GM23338 (cell line): Measurements from ENCODE around the gene GRIA3. TPM values are rescaled to one million over a fixed set of nuclear protein-coding genes. Genes with fewer than 3 reads are reported as not detected.

Source experiments
- ATAC-seq: fragments of 200-7000 bp; cut with Tn5 transposase; 3 replicates; pipeline ENCODE4 v1.9.1; 2020
- DNase-seq: peaks from one replicate; pipeline ENCODE4 v3.0.0-alpha.2; 2015; ENCODE audit warnings: low spot score
- H2AFZ ChIP-seq: fragments of 200-600 bp; sonication (generic); 2 replicates; pipeline ENCODE4 v1.8.0; 2016; ENCODE audit warnings: antibody characterized with exemption, mild to moderate bottlenecking, moderate library complexity
- H3F3A ChIP-seq: fragments of 200-600 bp; sonication (generic); replicated peaks from 2 replicates; pipeline ENCODE4 v1.8.0; 2017; ENCODE audit warnings: antibody characterized with exemption, mixed run types, low read depth
- H3K27ac ChIP-seq: fragments of 200-600 bp; sonication (generic); 2 replicates; pipeline ENCODE4 v1.6.1; 2016; ENCODE audit warnings: low read depth
- H3K27me3 ChIP-seq: fragments of 200-600 bp; sonication (generic); 2 replicates; pipeline ENCODE4 v1.8.0; 2016; ENCODE audit warnings: mild to moderate bottlenecking, mixed run types, moderate library complexity; ENCODE audit not compliant: insufficient read depth
- H3K36me3 ChIP-seq: fragments of 200-600 bp; sonication (generic); 2 replicates; pipeline ENCODE4 v1.8.0; 2016; ENCODE audit warnings: mild to moderate bottlenecking; ENCODE audit not compliant: insufficient read depth
- H3K4me1 ChIP-seq: fragments of 200-600 bp; sonication (generic); 2 replicates; pipeline ENCODE4 v1.8.0; 2016; ENCODE audit warnings: mild to moderate bottlenecking, moderate library complexity; ENCODE audit not compliant: insufficient read depth
- H3K4me2 ChIP-seq: fragments of 200-600 bp; sonication (generic); 2 replicates; pipeline ENCODE4 v1.7.1; 2017; ENCODE audit warnings: mixed run types
- H3K4me3 ChIP-seq: fragments of 200-600 bp; sonication (generic); 2 replicates; pipeline ENCODE4 v1.6.1; 2016; ENCODE audit warnings: mixed run types
- H3K79me2 ChIP-seq: fragments of 200-600 bp; sonication (generic); replicated peaks from 2 replicates; pipeline ENCODE4 v1.8.0; 2017; ENCODE audit warnings: mild to moderate bottlenecking; ENCODE audit not compliant: insufficient read depth
- H3K9me2 ChIP-seq: fragments of 200-600 bp; sonication (generic); 2 replicates; pipeline ENCODE4 v1.8.0; 2017; ENCODE audit not compliant: insufficient read depth
- H4K20me1 ChIP-seq: fragments of 200-600 bp; sonication (generic); replicated peaks from 2 replicates; pipeline ENCODE4 v1.8.0; 2017; ENCODE audit warnings: mild to moderate bottlenecking; ENCODE audit not compliant: insufficient read depth
- H3K27ac Mint-ChIP-seq: 2 replicates; pipeline ENCODE4 v1.8.0; 2020; ENCODE audit warnings: inconsistent platforms, mild to moderate bottlenecking, moderate library complexity, mixed read lengths
- H3K27me3 Mint-ChIP-seq: 3 replicates; pipeline ENCODE4 v1.8.0; 2022; ENCODE audit warnings: low read depth, mild to moderate bottlenecking, moderate library complexity, mixed read lengths, inconsistent platforms; ENCODE audit not compliant: insufficient read depth, poor library complexity
- H3K36me3 Mint-ChIP-seq: 3 replicates; pipeline ENCODE4 v1.8.0; 2021; ENCODE audit warnings: low read depth, mild to moderate bottlenecking, inconsistent platforms, moderate library complexity, mixed read lengths
- H3K4me1 Mint-ChIP-seq: 3 replicates; pipeline ENCODE4 v1.8.0; 2020; ENCODE audit warnings: mild to moderate bottlenecking, inconsistent platforms, mixed read lengths
- H3K4me3 Mint-ChIP-seq: 3 replicates; pipeline ENCODE4 v1.8.0; 2021; ENCODE audit warnings: moderate library complexity, mild to moderate bottlenecking, inconsistent platforms, mixed read lengths
- H3K9me3 Mint-ChIP-seq: 3 replicates; pipeline ENCODE4 v1.8.0; 2020; ENCODE audit warnings: moderate library complexity, mild to moderate bottlenecking, inconsistent platforms, mixed read lengths
- CREB1 ChIP-seq: fragments of 250-450 bp; sonication (Bioruptor Pico); IDR thresholded peaks from 2 replicates; pipeline ENCODE4 v1.5.0; 2020; ENCODE audit warnings: low read depth, mild to moderate bottlenecking, moderate library complexity
- EZH2 ChIP-seq: fragments of 200-600 bp; sonication (generic); IDR thresholded peaks from one replicate; pipeline ENCODE4 v1.8.0; 2017; ENCODE audit warnings: antibody characterized with exemption, mild to moderate bottlenecking, low read depth; ENCODE audit not compliant: unreplicated experiment
- EZH2phosphoT487 ChIP-seq: fragments of 200-600 bp; sonication (generic); IDR thresholded peaks from one replicate; pipeline ENCODE4 v1.8.1; 2018; ENCODE audit warnings: antibody characterized with exemption; ENCODE audit not compliant: unreplicated experiment
- NANOG ChIP-seq: IDR thresholded peaks from 2 replicates; pipeline ENCODE4 v1.6.1; 2016; ENCODE audit warnings: antibody characterized with exemption, borderline replicate concordance
- POLR2AphosphoS5 ChIP-seq: IDR thresholded peaks from 2 replicates; pipeline ENCODE4 v1.6.1; 2016; ENCODE audit warnings: antibody characterized with exemption, low read depth
- STAT1 ChIP-seq: IDR thresholded peaks from one replicate; pipeline ENCODE4 v1.6.1; 2016; ENCODE audit warnings: antibody characterized with exemption; ENCODE audit not compliant: unreplicated experiment
- ZNF114 ChIP-seq: fragments of 250-450 bp; sonication (Bioruptor Pico); IDR thresholded peaks from 2 replicates; pipeline ENCODE4 v1.5.0; 2020; ENCODE audit warnings: mild to moderate bottlenecking, moderate library complexity
- ZNF331 ChIP-seq: fragments of 250-450 bp; sonication (Bioruptor Pico); IDR thresholded peaks from 2 replicates; pipeline ENCODE4 v1.5.0; 2020; ENCODE audit warnings: low read depth, mild to moderate bottlenecking, moderate library complexity
- polyA plus RNA-seq: library from polyadenylated mRNA; unstranded; fragments of >200 nt; fragmentation: Nextera tagmentation; extraction: Ambion mirVana; gene quantifications from 2 replicates; pipeline ENCODE4 v1.2.1, GENCODE V29; 2016
- total RNA-seq: library from RNA; depleted of rRNA; stranded (reverse); fragments of >200 nt; shearing (Covaris generic); gene quantifications from 2 replicates; pipeline ENCODE4 v1.2.3, GENCODE V29; 2014
- TF ChIP-seq, protein P1 (sequence below): IDR thresholded peaks from 2 replicates; pipeline ENCODE4 v1.6.1; 2016; ENCODE audit warnings: antibody characterized with exemption
- TF ChIP-seq, protein P2 (sequence below): IDR thresholded peaks from one replicate; pipeline ENCODE4 v1.6.1; 2018; ENCODE audit warnings: antibody characterized with exemption; ENCODE audit not compliant: unreplicated experiment
- TF ChIP-seq, protein P3 (sequence below), 2 experiments: fragments of 200-600 bp in 1 of 2; sonication (generic) in 1 of 2; conservative IDR thresholded peaks; 2 replicates each; pipeline versions ENCODE4 v1.5.1 to v1.6.1; 2016 to 2017; ENCODE audit warnings: antibody characterized with exemption in 2 of 2, low read depth in 2 of 2, mild to moderate bottlenecking in 2 of 2, moderate library complexity in 1 of 2

GRIA3 gene
- total and polyA plus RNA-seq, 2 experiments from 2014 or later = 2.7 to 5.6 TPM

DNA sequence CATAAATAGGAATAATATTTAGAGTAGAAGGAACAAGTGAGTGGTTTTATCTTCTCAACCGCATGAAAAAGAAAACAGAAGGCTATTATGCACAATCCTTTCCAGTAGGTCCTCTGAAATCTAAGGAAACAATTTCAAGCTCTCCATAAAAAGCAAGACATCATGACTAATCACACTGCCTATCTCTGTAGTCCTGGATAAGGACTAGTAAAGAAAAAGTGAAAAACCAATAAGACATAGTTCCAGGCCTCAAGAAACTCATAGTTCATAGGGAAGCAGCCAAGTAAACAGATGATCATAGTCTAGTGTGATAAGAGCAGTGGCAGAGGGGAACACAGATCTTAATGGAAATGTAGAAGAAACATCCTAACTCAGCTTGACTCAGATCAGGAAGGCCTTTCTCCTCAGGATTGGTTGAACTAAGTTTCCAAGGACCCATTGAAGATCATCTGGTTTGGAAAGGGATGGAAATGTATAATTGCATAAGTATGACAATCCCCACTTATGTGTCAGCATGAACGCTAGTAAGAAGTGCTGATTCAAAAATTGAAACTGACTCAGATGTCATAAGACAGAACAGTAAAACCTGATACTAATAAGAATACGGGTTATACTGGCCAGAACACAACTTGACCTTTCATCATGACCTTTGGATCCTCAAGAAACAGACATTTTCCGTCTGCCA is 155.3 kb downstream of the GRIA3 start:
- no peak for TF ChIP-seq EZH2
- no peak for TF ChIP-seq ZNF331 (CRISPR knock-in tag)
- TF ChIP-seq CREB1 (CRISPR knock-in tag) = no peak
- H4K20me1 ChIP-seq = no peaks in the 10 kb centered on the region
- H3K9me2 ChIP-seq = no peaks in the 10 kb centered on the region
- H3K27ac Mint-ChIP-seq = no peak overlapping the region
- H3K4me2 ChIP-seq = no peak overlapping the region
- H3K4me1 ChIP-seq = 0 out of 2 replicates have a peak, but pooled peaks cover 3% of the 10 kb centered on the region
- H3K4me1 Mint-ChIP-seq = peaks cover 20% of the 10 kb centered on the region; the same call in 2 of the 3 replicates
- no peak overlapping the region for H3K27ac ChIP-seq
- H3F3A ChIP-seq = no peaks in the 10 kb centered on the region
- ATAC-seq (no peak), DNase-seq (no peak)
- no peak overlapping the region for H3K4me3 ChIP-seq
- no peak overlapping the region for H2AFZ ChIP-seq
- no peak overlapping the region for H3K4me3 Mint-ChIP-seq
- H3K36me3 Mint-ChIP-seq = no peaks in the 10 kb centered on the region
- no peaks in the 10 kb centered on the region for H3K9me3 Mint-ChIP-seq
- no peaks in the 10 kb centered on the region for H3K27me3 Mint-ChIP-seq
- no peaks in the 10 kb centered on the region for H3K79me2 ChIP-seq
- H3K36me3 ChIP-seq = no peaks in the 10 kb centered on the region
- H3K27me3 ChIP-seq = no peaks in the 10 kb centered on the region

DNA sequence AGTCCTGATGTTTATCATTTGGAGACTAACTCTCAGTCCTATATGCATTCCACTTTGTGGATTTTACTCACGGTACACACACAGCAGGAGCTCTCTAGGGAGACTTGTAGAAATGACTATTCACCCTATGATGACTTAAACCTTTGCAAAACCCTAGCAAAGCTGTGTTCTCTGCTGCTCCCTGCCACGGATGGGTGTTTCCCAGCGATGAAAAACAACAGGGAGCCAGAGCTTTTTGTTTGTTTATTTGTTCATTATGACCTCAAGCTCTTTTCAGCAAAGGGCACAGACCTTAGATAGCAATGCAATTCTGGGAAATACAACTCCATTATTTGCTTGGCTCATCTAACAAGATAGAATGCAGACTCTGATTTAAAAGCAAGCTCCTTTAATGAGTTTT is 156.6 kb downstream of the GRIA3 start:
- no peak for ATAC-seq
- Mint-ChIP-seq H3K36me3 (no peaks in the 10 kb centered on the region), H3K4me1 (peaks cover 20% of the 10 kb centered on the region; the same call in 2 of the 3 replicates), H3K27me3 (no peaks in the 10 kb centered on the region), H3K4me3 (no peak overlapping the region), H3K27ac (no peak overlapping the region), H3K9me3 (no peaks in the 10 kb centered on the region)
- Histone ChIP-seq H3K4me2 (no peak overlapping the region), H3K36me3 (no peaks in the 10 kb centered on the region), H3K27ac (no peak overlapping the region), H3F3A (no peaks in the 10 kb centered on the region), H3K79me2 (no peaks in the 10 kb centered on the region), H3K4me1 (0 out of 2 replicates have a peak, but pooled peaks cover 3% of the 10 kb centered on the region), H2AFZ (no peak overlapping the region), H3K9me2 (no peaks in the 10 kb centered on the region), H3K4me3 (no peak overlapping the region), H3K27me3 (no peaks in the 10 kb centered on the region), H4K20me1 (no peaks in the 10 kb centered on the region)
- no peak for TF ChIP-seq NANOG
- no peak for TF ChIP-seq EZH2
- no peak for TF ChIP-seq ZNF331 (CRISPR knock-in tag)
- TF ChIP-seq, protein P1, sequence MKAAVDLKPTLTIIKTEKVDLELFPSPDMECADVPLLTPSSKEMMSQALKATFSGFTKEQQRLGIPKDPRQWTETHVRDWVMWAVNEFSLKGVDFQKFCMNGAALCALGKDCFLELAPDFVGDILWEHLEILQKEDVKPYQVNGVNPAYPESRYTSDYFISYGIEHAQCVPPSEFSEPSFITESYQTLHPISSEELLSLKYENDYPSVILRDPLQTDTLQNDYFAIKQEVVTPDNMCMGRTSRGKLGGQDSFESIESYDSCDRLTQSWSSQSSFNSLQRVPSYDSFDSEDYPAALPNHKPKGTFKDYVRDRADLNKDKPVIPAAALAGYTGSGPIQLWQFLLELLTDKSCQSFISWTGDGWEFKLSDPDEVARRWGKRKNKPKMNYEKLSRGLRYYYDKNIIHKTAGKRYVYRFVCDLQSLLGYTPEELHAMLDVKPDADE = no peak
- no peak for TF ChIP-seq POLR2AphosphoS5
- DNase-seq = no peak

DNA sequence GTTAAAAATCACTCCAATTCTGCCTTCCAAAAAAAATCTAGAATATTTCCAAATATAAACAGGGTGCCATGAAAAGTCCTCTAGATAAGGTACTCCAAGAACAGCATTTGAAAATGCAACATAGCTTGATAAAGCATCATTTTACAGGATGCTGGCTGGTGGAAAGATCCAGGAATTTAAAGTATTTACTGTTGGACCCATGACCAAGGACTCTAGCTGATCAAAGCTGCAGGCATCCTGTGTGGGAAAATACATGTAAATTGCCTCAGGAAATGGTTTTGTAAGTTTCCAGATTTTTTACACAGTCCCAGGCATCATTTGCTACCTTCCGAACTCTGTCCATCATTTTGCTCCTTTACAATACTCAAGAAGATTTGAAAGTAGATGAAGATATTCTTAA is 164.4 kb downstream of the GRIA3 start:
- Mint-ChIP-seq H3K9me3 (no peaks in the 10 kb centered on the region), H3K4me3 (no peak overlapping the region), H3K27ac (peak overlapping the region; percentile 75; the same call in 1 of the 2 replicates), H3K36me3 (no peaks in the 10 kb centered on the region), H3K4me1 (peaks cover 25% of the 10 kb centered on the region), H3K27me3 (no peaks in the 10 kb centered on the region)
- Histone ChIP-seq H3K27me3 (no peaks in the 10 kb centered on the region), H2AFZ (no peak overlapping the region), H3K4me3 (no peak overlapping the region), H4K20me1 (no peaks in the 10 kb centered on the region), H3K79me2 (no peaks in the 10 kb centered on the region), H3K27ac (no peak overlapping the region), H3K4me2 (no peak overlapping the region), H3K9me2 (no peaks in the 10 kb centered on the region), H3F3A (no peaks in the 10 kb centered on the region), H3K4me1 (peaks cover 8% of the 10 kb centered on the region; the same call in 1 of the 2 replicates), H3K36me3 (no peaks in the 10 kb centered on the region)
- ATAC-seq (no peak), DNase-seq (peak; percentile 49)
- TF ChIP-seq NANOG = no peak
- TF ChIP-seq EZH2phosphoT487 = no peak
- TF ChIP-seq, protein P1 = no peak
- TF ChIP-seq ZNF114 (CRISPR knock-in tag) = no peak
- no peak for TF ChIP-seq CREB1 (CRISPR knock-in tag)
- no peak for TF ChIP-seq STAT1
- TF ChIP-seq, protein P2, sequence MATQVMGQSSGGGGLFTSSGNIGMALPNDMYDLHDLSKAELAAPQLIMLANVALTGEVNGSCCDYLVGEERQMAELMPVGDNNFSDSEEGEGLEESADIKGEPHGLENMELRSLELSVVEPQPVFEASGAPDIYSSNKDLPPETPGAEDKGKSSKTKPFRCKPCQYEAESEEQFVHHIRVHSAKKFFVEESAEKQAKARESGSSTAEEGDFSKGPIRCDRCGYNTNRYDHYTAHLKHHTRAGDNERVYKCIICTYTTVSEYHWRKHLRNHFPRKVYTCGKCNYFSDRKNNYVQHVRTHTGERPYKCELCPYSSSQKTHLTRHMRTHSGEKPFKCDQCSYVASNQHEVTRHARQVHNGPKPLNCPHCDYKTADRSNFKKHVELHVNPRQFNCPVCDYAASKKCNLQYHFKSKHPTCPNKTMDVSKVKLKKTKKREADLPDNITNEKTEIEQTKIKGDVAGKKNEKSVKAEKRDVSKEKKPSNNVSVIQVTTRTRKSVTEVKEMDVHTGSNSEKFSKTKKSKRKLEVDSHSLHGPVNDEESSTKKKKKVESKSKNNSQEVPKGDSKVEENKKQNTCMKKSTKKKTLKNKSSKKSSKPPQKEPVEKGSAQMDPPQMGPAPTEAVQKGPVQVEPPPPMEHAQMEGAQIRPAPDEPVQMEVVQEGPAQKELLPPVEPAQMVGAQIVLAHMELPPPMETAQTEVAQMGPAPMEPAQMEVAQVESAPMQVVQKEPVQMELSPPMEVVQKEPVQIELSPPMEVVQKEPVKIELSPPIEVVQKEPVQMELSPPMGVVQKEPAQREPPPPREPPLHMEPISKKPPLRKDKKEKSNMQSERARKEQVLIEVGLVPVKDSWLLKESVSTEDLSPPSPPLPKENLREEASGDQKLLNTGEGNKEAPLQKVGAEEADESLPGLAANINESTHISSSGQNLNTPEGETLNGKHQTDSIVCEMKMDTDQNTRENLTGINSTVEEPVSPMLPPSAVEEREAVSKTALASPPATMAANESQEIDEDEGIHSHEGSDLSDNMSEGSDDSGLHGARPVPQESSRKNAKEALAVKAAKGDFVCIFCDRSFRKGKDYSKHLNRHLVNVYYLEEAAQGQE = no peak
- TF ChIP-seq, protein P3, sequence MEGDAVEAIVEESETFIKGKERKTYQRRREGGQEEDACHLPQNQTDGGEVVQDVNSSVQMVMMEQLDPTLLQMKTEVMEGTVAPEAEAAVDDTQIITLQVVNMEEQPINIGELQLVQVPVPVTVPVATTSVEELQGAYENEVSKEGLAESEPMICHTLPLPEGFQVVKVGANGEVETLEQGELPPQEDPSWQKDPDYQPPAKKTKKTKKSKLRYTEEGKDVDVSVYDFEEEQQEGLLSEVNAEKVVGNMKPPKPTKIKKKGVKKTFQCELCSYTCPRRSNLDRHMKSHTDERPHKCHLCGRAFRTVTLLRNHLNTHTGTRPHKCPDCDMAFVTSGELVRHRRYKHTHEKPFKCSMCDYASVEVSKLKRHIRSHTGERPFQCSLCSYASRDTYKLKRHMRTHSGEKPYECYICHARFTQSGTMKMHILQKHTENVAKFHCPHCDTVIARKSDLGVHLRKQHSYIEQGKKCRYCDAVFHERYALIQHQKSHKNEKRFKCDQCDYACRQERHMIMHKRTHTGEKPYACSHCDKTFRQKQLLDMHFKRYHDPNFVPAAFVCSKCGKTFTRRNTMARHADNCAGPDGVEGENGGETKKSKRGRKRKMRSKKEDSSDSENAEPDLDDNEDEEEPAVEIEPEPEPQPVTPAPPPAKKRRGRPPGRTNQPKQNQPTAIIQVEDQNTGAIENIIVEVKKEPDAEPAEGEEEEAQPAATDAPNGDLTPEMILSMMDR (conservative IDR thresholded peaks at IDR 0.05; ENCODE audit: low read depth in 2 of 2) = no peak
